ENCODE results near the gene KATNAL2.

DNA sequence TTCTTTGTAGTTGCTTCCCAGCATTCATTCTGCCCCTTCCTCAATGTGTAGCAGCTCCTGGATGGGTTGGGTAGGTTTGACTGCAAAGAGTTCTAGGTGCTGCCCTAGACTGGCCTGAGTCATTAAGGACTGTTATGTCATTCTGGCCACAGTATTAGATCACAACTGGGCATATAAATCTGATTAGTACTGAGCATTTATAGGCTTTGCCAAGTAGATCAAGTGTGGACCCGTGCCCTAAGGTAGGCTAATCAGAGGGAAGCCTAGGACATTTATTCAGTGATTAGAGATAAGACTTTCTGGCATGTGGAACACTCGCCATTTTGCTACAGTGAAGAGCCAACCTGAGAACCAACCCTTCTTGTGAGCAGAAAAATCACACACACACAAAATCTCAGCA, 2.7 kb downstream of the KATNAL2 start:
- TF ChIP-seq ZNF274 (IDR thresholded peaks at IDR 0.05; ENCODE audit: low read depth, low read length) = no peak
- no peak for TF ChIP-seq YY1 (IDR thresholded peaks at IDR 0.05; ENCODE audit: insufficient read depth, insufficient read length)
- no peak for TF ChIP-seq SUZ12 (IDR thresholded peaks at IDR 0.05; ENCODE audit: extremely low read depth, insufficient read depth, insufficient read length)
